ENCODE data around the gene CD200R1L.
"Not testable (repeated sequence)": the region's sequence is repeated elsewhere in the genome, so short reads cannot be mapped to it uniquely, and the experiment has no call there.

The CD200R1L gene, protein sequence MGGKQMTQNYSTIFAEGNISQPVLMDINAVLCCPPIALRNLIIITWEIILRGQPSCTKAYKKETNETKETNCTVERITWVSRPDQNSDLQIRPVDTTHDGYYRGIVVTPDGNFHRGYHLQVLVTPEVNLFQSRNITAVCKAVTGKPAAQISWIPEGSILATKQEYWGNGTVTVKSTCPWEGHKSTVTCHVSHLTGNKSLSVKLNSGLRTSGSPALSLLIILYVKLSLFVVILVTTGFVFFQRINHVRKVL

DNA sequence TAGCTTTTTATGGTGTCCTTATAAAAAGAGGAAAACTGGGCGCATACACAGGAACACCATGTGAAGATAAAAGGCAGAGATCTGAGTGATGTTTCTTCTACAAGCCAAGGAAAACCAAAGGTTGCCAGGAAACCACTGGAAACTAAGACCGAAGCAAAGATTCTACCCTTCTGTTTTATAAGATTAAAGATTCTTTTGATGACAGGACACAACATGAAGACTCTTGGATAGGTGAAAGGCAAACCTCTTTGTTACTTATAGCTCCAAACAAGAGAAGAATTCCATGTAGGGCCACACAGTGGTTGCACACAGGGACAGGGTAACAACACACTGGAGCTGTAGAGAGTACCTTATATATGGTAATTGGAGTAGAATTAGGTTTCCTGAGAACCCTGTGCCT, at the start of gene CD200R1L:
CD200R1L (minus strand) TSS at position 101 of the 400 bp plus-strand sequence. CDS start 17,497 bp downstream, outside the sequence.
- no peak within 1 kb of the TSS for H3K27ac ChIP-seq
- no peak within 1 kb of the TSS for H3K4me3 ChIP-seq

DNA sequence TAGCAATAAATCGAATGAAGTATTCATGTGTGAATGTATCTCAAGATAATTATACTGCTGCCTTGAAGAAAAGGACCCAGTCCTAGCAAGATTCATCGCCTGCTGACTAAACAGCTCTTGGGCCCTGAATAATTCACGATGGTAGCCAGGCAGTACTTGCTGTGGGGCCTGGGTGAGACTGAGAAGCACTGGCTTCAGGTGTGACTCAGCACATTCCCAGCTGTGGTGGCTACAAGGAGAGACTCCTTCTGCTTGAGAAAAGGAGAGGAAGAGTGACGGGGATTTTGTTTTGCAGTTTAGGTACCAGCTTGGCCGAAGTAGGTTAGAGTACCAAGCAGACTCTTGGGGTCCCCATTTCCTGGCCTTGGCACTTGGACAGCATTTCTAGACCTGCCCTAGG, 47.6 kb upstream of the CD200R1L start:
- Histone ChIP-seq H3K27ac (no peak overlapping the region), H3K4me3 (no peak overlapping the region)

GRCh38 chr3:112889357-112889756, 42.7 kb upstream of the CD200R1L start:
- no peak overlapping the region for H3K4me3 ChIP-seq

GRCh38 chr3:112888381-112889085, 41.9 kb upstream of the CD200R1L start:
- no peak overlapping the region for H3K4me3 ChIP-seq
- no peak overlapping the region for H3K27ac ChIP-seq

More at GRCh38 chr3:112889357-112889756, 42.7 kb upstream of the CD200R1L start:
- no peak overlapping the region for H3K27ac ChIP-seq

GRCh38 chr3:112884678-112885290, 38.1 kb upstream of the CD200R1L start:
- no peak overlapping the region for H3K27ac ChIP-seq

DNA sequence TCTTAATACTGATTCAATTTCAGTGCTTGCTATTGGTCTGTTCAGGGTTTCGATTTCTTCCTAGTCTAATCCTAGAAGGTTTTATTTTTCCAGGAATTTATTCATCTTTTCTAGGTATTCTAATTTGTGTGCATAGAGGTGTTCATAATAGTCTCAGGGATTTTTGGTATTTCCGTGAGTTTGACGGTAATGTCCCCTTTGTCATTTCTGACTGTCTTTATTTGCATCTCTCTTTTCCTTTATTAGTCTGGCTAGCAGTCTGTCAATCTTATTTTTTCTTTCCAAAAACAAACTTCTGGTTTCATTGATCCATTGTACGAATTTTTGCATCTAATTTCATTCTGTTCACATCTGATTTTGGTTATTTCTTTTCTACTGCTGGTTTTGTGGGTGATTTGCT, 35.2 kb upstream of the CD200R1L start:
- H3K27ac ChIP-seq: no peak overlapping the region
- H3K4me3 ChIP-seq: no peak overlapping the region

More at GRCh38 chr3:112884678-112885290, 38.1 kb upstream of the CD200R1L start:
- H3K4me3 ChIP-seq: no peak overlapping the region

DNA sequence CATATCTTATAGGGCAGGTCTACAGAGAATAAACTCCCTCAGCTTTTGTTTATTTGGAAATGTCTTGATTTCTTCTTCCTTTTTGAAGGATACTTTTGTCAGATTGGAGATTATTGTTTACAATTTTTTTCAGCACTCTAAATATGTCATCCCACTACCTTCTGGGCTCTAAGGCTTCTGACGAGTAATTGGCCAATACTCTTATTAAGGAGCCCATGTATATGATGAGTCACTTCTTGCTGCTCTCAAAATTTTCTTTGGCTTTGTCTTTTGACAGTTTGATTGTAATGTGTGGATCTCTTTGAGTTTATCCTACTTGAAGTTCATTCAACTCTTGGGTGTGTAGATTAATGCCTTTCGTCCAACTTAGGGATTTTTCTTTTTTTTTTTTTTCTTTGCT, 28.9 kb upstream of the CD200R1L start:
- H3K27ac ChIP-seq: no peak overlapping the region
- H3K4me3 ChIP-seq: no peak overlapping the region

- Histone ChIP-seq H3K4me3 (no peak overlapping the region), H3K27ac (no peak overlapping the region)
These were observed 28.1 kb upstream of the CD200R1L start for GRCh38 chr3:112874725-112875124.

DNA sequence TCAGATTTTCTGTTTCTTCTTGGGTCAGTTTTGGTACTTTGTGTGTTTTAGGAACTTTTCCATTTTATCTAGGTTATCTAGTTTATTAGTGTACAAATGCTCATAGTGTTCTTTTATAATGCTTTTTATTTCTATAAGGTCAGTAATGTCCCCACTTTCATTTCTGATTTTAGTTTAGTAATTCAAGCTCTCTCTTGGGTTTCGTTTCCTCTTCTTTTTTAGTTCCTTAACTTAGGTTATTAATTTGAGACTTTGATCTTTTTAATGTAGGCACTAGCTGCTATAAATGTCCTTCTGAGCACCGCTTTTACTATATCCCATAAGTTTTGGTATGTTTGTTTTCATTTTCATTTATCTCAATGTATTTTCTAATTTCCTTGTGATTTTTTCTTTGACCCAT, 27.0 kb upstream of the CD200R1L start:
- no peak overlapping the region for H3K27ac ChIP-seq
- no peak overlapping the region for H3K4me3 ChIP-seq

GRCh38 chr3:112871735-112872134, 25.1 kb upstream of the CD200R1L start:
- H3K27ac ChIP-seq: no peak overlapping the region
- no peak overlapping the region for H3K4me3 ChIP-seq

DNA sequence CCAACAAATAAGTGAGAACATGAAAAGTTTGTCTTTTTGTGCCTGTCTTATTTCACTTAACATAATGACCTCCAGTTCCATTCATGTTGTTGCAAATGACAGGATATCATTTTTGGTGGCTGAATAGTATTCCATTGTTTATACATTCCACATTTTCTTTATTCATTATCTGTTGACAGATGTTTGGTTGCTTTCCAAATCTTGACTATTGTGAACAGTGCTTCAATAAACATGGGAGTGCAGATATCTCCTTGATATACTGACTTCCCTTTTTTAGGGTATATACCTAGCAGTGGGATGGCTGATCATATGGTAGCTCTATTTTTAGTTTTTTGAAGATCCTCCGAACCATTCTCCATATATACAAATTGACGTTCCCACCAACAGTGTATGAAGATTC, 19.1 kb upstream of the CD200R1L start:
- no peak overlapping the region for H3K4me3 ChIP-seq

GRCh38 chr3:112860898-112861297, 14.2 kb upstream of the CD200R1L start:
- H3K27ac ChIP-seq: no peak overlapping the region
- H3K4me3 ChIP-seq: no peak overlapping the region

More for the DNA sequence above, 19.1 kb upstream of the CD200R1L start:
- H3K27ac ChIP-seq: no peak overlapping the region

GRCh38 chr3:112858410-112859069, 11.9 kb upstream of the CD200R1L start:
- no peak overlapping the region for H3K4me3 ChIP-seq
- peak overlapping the region in 3 of 21 experiments; percentile 19 to 68 (median 39) for H3K27ac ChIP-seq

- Histone ChIP-seq H3K27ac (peak overlapping the region in 2 of 21 experiments; percentile 35 to 68), H3K4me3 (no peak overlapping the region)
These were observed 10.9 kb upstream of the CD200R1L start for GRCh38 chr3:112857526-112857925.

DNA sequence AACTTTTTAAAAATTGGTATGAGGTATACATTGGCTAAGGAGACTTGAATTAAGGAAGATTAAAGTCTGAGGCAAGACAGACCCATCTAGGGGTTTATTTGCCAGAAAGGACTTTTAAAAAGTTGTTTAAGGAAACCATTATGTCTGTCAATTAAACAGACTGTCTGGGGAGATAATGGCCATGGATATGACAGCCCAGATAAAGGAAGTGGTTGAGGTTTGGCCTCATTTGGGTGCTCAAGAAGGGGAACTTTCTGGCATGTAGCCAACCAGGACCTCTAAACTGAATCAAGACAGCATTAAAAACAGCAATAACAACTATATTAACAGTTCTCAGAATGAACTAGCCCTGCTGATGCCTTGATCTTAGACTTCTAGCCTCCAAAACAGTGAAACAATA, 9.9 kb upstream of the CD200R1L start:
- H3K4me3 ChIP-seq: no peak overlapping the region
- H3K27ac ChIP-seq: peak overlapping the region in 4 of 21 experiments; percentile 9 to 68 (median 46)

DNA sequence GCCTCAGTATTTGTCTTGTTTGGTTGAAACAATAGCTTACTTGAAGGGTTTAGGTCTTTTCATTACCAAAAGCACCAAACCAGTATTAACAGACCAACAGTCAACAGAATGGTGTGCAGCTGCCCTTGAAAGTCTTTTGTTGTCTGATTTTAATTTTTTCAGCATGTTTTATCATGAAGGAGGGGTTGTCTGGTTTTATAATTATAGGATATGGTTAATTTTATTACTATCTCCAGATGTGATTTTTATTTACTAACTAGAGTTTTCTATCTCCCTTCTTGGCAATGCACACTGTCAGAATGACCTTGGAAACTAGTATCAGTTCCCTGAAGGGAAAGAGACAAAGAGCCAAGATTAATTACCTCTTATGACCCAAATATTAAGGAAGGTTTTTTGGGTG, 9.2 kb upstream of the CD200R1L start:
- H3K4me3 ChIP-seq: no peak overlapping the region
- peak overlapping the region in 1 of 21 experiments; percentile 42 for H3K27ac ChIP-seq

- not testable (repeated sequence) for H3K4me3 ChIP-seq
These were observed 8.4 kb upstream of the CD200R1L start for GRCh38 chr3:112855074-112855473.

DNA sequence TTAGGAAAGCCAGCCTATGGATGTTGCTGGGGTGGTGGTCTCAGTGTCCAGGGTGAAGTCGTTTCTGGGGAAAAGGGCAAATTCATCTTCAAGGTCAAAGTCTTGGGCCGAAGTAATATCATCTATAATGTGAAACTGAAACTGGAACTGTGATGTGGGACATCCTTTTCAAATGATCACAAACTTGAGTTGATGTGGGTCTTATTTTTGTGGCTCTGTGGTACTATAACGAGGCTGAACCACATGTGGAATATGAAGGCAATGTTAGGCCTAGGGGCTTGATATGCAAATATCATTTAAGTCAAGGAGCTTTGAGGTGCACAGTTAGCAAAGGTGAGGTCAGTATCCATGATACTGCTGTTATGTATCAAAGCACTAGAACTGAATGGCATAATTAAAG, 1.5 kb upstream of the CD200R1L start:
- Histone ChIP-seq H3K4me3 (no peak overlapping the region), H3K27ac (peak overlapping the region in 1 of 21 experiments; percentile 1)

More at GRCh38 chr3:112855074-112855473, 8.4 kb upstream of the CD200R1L start:
- not testable (repeated sequence) for H3K27ac ChIP-seq

- Histone ChIP-seq H3K27ac (peak overlapping the region in 1 of 21 experiments; percentile 1), H3K4me3 (no peak overlapping the region)
These were observed 1.0 kb upstream of the CD200R1L start for GRCh38 chr3:112847692-112848091.

DNA sequence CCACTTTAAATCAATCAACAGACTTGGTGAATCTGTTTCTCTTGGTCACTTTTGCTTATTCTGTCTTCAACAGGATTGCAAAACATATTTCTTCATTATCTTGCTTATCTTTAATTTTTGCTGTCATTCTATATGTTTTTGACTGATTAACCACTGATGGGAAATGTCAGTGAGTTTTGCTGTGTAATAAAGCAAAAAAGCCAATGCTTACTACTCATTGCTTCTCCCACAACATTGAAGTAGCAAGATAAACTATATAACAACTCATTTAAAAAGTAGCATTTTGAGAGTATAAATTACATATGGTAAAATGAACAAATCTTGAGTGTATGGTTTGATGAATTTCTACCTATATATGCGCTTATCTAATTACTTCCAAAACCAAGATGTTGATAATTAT, 892 bp downstream of the CD200R1L start:
- no peak overlapping the region for H3K4me3 ChIP-seq

More for the DNA sequence above, 892 bp downstream of the CD200R1L start:
- no peak overlapping the region for H3K27ac ChIP-seq

Data from skin epidermis (tissue), 12 donors.